ENCODE results near the gene PNMA6E. TPM values are rescaled to one million over a fixed set of nuclear protein-coding genes. Genes with fewer than 3 reads are reported as not detected.

Gene PNMA6E
- total and polyA plus RNA-seq, 2 of the 13 experiments (the other 11 are each of a cell fraction or from before 2014, with no cell fraction given) = not detected

- H3K9ac ChIP-seq (ENCODE audit: insufficient read depth, low read depth, low read length) = no peak overlapping the region
- H3K36me3 ChIP-seq (replicated peaks in 1 of 2; ENCODE audit: control insufficient read depth in 1 of 2, insufficient read depth in 2 of 2, low read length in 2 of 2) = no peaks in the 10 kb centered on the region
- H3K27ac ChIP-seq (ENCODE audit: extremely low read length, insufficient read depth, low read length) = peak overlapping the region; percentile 67
- ATAC-seq = peak; percentile 87
- no peaks in the 10 kb centered on the region for H3K79me2 ChIP-seq (ENCODE audit: insufficient read depth, low read length)
- DNase-seq (ENCODE audit: low spot score) = peak; percentile 79
- in situ Hi-C loops (cut with HindIII; ENCODE audit: extremely low pct_ligation_motif_present, low pct_unique_long_range_greater_than_20kb) = loop anchor here (10.0 kb wide), 1 partner anchor 375 kb away; no protein-coding TSS in a partner anchor
- no TSS peak for BruUV-seq (replicated peaks)
- no peaks in the 10 kb centered on the region for H3K9me3 ChIP-seq (ENCODE audit: low read length)
- FAIRE-seq = peak; percentile 98
- ChIA-PET POLR2A (interaction anchor here (1.0 kb wide), 1 partner anchor 79 kb away, joined by 3 read pairs; no protein-coding TSS in a partner anchor), CTCF (ENCODE audit: low intra/inter-chr PET ratio, low total read pairs) (no interaction called here)
- no CpG with 5 or more reads among the region's 30 CpGs for whole genome bisulfite sequencing (ENCODE audit: low lambda C conversion rate)
- H3K4me2 ChIP-seq (ENCODE audit: low read depth, low read length) = peak overlapping the region; percentile 18
- H3K4me1 ChIP-seq (ENCODE audit: insufficient read depth, low read length) = peaks cover 48% of the 10 kb centered on the region
- H4K20me1 ChIP-seq (ENCODE audit: insufficient read depth, low read length) = no peaks in the 10 kb centered on the region
- H3K4me3 ChIP-seq (replicated peaks in 1 of 3; ENCODE audit: insufficient read depth in 1 of 3, low read depth in 2 of 3, low read length in 3 of 3) = no peak overlapping the region; a peak in 1 of 6 replicates
- intact Hi-C loops (cut with micrococcal nuclease; ENCODE audit: unreplicated experiment) = no loop called here
- no peak overlapping the region for H2AFZ ChIP-seq (ENCODE audit: low read length)
- H3K27me3 ChIP-seq (ENCODE audit: control insufficient read depth in 1 of 2, insufficient read depth in 2 of 2, low read length in 2 of 2) = no peaks in the 10 kb centered on the region
- TF ChIP-seq DMAP1 (CRISPR knock-in tag; IDR thresholded peaks at IDR 0.05) (no peak; the same call in 1 of the 2 replicates), MYNN (CRISPR knock-in tag; IDR thresholded peaks at IDR 0.05; ENCODE audit: low read depth) (no peak), FOXA3 (CRISPR knock-in tag; IDR thresholded peaks at IDR 0.05) (peak; percentile 55), ZNF225 (CRISPR knock-in tag; IDR thresholded peaks at IDR 0.05) (0 out of 2 replicates have a peak, but pooled peaks have one; percentile 44), ATF6 (CRISPR knock-in tag; conservative IDR thresholded peaks at IDR 0.05) (no peak), GZF1 (CRISPR knock-in tag; IDR thresholded peaks at IDR 0.05) (no peak), LCORL (IDR thresholded peaks at IDR 0.05) (no peak), LCORL (CRISPR knock-in tag; IDR thresholded peaks at IDR 0.05) (peak; percentile 75), ZNF556 (CRISPR knock-in tag; IDR thresholded peaks at IDR 0.05; ENCODE audit: borderline replicate concordance) (peak; percentile 23; the same call in 1 of the 2 replicates), FOSL2 (CRISPR knock-in tag; IDR thresholded peaks at IDR 0.05) (0 out of 2 replicates have a peak, but pooled peaks have one; percentile 7), HOXA3 (CRISPR knock-in tag; IDR thresholded peaks at IDR 0.05) (peak; percentile 66; the same call in 1 of the 2 replicates), HNRNPLL (IDR thresholded peaks at IDR 0.05; ENCODE audit: low read depth, low read length, poor library complexity, severe bottlenecking) (no peak), ZNF350 (CRISPR knock-in tag; IDR thresholded peaks at IDR 0.05; ENCODE audit: borderline replicate concordance, low read depth) (peak; percentile 62), NCOA2 (CRISPR knock-in tag; IDR thresholded peaks at IDR 0.05) (peak; percentile 40; the same call in 1 of the 2 replicates), PAXIP1 (CRISPR knock-in tag; conservative IDR thresholded peaks at IDR 0.05) (peak; percentile 88)
Measured at GRCh38 chrX:153409414-153410101, 8.4 kb upstream of the PNMA6E start.

Measured in HepG2 (cell line).